ENCODE results near the gene C11orf54.
A peak's percentile ranks its signal among the peaks of the same experiment; 100 is the strongest.
"Not testable (repeated sequence)": the region's sequence is repeated elsewhere in the genome, so short reads cannot be mapped to it uniquely, and the experiment has no call there.

C11orf54 gene

DNA sequence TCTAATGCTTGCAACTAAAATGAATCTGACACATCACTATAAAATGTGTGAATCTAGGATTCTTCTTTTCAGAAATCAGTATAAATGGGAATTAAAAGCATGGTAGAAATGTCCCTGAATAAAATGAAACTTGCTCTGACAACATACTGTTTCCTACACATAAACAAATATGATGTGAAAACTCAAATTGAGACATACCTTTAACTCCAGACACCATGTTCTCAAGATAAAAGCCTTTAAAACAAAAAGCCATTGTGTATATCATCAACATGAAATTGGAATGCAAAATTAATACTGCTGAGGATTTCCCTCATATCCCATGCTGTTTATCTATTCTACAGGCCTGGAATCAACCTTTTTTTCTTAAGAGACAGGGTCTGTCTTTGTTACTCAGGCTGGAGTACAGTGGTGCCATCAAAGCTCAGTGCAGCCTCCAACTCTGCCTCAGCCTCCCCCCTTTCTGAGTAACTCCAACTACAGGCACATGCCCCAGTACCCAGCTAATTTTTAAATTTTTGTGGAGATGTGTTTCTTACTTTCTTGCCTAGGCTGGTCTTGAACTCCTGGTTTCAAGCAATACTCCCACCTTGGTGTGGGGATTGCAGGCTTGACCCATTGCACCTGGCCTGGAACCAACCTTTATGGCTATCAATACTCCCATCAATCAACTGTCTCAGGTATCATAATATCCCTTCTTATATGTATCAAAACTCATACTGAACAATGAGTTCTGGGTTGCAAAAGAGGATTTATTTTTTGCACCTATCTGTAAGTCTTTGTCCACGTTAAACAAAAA, 6.8 kb upstream of the C11orf54 start:
- no peak for DNase-seq (ENCODE audit: low read depth in 2 of 2)

DNA sequence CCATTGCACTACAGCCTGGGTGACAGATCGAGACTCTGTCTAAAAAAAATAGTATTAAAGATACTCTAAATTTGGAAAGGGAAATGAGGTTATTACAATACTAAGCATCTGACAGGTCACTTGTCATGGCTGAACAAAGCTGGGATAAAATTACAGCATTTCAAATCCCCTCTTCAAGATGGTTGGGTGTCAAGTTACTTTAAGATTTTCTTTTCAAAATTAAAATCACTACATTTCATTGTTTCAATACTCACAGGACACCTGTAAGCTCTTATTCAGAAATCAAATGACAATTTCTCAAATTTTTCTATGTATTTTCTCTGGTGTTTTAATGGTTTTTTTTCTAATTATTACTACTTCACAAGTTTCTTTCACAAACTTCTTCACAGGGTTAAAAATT, 5.8 kb upstream of the C11orf54 start:
- no peak for DNase-seq (ENCODE audit: low read depth in 2 of 2)

DNA sequence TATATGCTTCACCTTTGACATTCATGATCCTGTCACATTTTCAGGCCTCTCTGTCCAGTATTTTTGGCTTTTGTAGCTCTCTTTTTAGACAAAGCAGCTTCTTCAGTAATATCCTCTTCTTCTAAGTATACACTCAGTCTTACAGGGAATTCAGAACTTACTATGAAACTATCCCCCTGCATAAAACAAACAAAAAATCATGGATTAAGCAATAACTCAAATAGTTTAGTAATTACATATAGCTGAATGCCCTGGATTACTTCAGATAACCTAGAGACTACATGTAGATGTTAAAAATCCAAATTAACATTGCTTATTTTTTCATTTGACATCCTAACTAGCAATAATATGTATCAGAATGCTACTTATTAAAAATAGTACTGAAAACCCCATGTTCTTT, 5.3 kb upstream of the C11orf54 start:
- DNase-seq (ENCODE audit: low read depth in 2 of 2) = no peak

DNA sequence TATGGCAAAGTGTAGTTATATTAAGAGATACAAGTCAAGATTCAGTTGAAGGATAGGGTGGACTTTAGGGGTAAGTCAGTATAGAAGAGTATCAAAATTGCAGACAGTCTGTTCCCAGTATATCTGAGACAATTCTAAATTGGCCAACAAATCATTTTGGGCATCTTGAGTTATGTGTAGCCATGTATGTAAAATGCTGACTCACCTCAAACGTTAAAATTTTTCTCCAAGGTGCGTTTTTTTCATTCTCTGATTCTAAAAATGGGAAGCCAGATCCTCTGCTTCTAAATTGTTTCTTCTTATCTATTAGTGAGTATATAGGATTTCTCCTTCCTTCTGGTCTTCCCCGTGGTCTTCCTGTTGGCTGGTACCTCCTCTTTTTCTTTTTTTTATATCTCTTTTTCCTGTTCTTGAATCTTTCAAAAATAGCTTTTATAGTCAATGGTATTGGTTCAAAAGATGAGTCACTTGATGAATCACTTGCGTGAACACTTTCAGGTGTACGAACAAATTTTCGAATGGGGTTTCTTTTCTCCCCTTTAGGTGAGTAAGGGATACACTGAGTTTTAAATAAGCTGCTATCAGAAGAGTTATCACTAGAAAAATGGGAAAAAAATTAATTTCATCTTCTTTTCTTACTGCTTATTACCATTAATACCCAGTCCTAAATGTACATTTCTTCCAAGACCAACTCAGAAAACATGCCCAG, 3.4 kb upstream of the C11orf54 start:
- no peak for DNase-seq (ENCODE audit: low read depth in 2 of 2)

DNA sequence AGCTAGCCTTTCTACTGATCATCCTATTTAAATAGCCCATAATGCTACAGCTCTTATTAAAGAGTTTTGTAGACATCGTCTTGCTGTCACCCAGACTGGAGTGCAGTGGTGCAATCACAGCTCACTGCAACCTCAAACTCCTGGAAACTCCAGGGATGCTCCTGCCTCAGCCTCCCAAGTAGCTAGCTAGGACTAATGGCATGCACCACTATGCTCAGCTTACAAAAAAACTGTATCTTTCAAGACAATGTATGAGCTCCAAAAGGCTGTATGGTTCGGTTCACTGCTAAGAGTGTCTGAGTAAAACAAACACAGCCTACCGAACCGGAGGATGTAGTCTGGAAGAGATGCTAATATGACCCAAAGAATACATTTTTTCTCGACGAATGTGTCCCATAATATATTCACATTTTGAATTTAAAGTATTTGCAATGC, 2.8 kb upstream of the C11orf54 start:
- no peak for DNase-seq (ENCODE audit: low read depth in 2 of 2)

DNA sequence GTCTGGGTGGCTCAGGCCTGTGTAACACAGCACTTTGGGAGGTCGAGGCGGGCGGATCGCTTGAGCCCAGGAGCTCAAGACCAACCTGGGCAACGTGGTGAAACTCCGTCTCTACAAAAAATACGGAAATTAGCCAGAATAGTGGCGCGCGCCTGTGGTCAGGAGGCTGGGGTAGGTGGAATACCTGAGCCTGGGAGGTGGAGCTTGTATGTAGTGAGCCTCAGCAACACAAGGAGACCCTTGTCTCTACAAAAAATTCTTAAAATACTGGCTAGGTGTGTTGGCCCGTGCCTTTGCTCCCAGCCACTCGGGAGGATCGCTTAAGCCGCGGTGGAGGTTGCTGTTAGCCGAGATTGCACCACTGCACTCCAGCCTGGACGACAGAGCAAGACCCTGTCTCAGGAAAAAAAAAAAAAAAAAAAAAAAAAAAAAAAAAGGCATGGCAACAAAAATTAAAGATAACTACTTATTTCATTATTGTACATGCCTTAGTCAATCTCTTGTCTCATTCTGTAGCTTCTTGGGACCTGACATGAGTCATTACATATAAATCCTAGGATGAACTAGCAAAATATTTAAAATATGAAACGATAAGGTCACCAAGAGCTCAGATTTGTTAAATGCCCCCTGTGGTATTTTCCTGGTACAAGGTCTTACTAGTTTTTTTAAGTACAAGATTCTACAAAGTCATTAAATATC, 1.3 kb upstream of the C11orf54 start:
- DNase-seq (ENCODE audit: low read depth in 2 of 2) = no peak

DNA sequence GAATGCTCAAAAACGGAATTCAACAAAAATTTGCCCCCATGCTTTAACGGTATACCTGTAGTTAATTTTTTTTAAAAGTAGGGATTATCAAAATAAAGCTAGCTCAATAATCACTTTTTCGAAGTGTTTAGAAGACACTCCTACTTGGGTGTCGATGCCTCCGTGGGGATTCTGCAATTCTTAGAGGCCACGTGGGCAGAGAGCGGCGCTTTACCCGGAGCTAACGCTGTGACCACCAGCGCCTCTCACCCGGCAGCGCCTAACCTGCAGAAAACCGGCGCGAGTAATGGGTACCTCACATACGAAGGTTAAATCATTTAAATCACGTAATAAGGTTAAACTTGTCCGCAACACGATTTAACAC, 760 bp upstream of the C11orf54 start:
- DNase-seq (ENCODE audit: low read depth in 2 of 2) = peak; percentile 21 to 34

DNA sequence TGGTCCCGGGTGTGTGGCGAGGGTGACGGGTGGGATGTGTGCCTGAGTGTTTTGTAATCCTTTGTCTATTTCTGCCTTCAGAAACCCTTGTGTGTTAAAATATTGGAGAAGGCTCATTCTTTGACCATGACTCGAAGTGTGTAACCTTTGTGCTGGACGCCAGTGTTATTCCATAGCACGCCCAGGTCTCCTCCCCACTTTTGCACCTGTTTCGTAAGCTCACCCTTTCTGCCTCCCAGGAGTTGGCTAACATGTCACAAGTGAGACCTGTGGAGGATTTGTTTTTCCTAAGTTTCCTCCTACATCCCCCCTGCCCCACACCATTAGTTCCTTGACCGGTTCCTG, 382 bp downstream of the C11orf54 start:
- no peak for DNase-seq (ENCODE audit: low read depth in 2 of 2)

DNA sequence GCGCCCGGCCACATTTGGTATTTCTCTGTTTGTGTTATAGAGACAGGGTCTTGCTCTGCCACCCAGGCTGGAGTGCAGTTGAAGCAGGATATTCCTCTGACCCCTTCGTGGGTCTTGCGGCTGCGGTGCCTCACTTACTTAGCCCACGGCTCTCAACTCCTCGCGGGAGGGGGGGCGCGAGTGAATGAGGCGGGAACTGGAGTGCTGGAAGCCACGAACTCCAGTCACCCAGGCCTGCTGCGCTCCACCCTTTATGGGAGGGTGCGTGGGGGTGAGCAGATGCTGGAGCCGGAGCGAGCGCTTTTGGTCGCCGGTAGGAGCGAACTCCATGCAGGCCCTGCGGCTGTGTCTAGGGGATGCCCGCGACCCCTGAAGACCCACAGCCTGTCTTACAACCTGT, 1.8 kb downstream of the C11orf54 start:
- DNase-seq (ENCODE audit: low read depth in 2 of 2) = no peak

DNA sequence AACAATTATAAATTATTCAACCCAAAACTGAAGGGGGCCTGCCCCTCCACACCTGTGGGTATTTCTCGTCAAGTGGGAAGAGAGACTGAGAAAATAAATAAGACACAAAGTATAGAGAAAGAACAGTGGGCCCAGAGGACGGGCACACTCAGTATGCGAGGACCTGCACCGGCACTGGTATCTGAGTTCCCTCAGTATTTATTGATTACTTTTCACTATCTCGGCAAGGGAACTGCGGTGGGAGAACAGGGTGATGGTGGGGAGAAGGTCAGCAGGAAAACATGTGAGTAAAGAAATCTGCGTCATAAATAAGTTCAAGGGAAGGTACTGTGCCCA, 3.2 kb downstream of the C11orf54 start:
- no peak for DNase-seq (ENCODE audit: low read depth in 2 of 2)

DNA sequence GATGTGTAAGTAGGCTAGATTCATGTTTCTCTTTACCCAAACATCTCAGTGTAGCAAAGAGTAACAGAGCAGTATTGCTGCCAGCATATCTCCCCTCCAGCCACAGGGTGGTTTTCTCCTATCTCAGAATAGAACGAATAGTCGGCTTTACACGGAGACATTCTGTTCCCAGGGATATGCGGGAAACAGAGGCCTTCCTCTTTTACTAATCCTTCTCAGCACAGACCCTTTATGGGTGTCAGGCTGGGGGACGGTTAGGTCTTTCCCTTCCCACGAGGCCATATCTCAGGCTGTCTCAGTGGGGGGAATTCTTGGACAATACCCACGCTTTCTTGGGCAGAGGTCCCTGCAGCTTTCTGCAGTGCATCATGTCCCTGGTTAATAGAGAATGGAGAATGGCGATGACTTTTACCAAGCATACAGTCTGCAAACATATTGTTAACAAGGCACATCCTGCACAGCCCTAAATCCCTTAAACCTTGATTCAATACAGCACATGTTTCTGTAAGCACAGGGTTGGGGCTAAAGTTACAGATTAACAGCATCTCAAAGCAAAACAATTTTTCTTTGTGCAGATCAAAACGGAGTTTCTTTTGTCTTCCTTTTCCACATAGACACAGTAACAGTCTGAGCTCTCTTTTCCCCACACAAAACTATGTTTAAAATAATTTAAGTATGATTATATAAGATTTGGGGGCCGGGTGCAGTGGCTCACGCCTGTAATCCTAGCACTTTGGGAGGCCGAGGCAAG, 3.7 kb downstream of the C11orf54 start:
- DNase-seq (ENCODE audit: low read depth in 2 of 2) = not testable (repeated sequence)

DNA sequence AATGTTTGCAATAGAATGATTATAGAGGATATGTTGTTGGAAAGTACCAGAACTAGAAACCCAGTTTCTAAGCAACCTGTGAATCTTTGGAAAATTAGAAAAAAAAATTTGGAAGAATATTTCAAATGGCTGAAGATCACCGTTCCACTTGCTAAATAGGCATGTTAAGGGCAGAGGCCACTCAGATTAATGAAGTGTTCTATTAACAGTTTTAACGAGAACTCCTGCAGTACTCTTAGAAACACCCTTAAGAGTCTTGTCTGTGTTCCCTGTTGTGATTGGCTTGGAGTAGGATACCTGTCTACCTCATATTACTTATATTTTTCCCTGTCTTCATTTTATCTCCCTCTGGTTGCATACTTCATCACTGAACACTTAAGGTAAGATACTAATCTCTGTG, 4.6 kb downstream of the C11orf54 start:
- DNase-seq (ENCODE audit: low read depth in 2 of 2) = no peak

DNA sequence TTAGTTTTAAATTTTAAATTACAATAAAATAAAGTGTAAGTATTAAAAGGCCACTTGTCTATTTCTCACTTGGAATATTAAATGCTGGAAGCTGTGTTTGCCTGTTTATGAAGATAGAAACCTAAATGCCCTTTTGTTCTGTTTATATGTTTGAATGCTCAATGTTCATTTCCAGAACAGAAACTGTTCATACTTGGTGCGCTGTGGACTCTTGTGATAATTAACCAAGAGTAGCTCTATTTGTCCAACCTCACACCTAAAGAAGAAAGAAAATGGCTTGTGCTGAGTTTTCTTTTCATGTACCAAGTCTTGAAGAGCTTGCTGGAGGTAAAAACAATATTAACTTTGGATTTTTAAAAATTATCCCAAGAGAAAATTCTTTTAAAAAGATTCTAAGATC, 5.7 kb downstream of the C11orf54 start:
- DNase-seq (ENCODE audit: low read depth in 2 of 2) = no peak

DNA sequence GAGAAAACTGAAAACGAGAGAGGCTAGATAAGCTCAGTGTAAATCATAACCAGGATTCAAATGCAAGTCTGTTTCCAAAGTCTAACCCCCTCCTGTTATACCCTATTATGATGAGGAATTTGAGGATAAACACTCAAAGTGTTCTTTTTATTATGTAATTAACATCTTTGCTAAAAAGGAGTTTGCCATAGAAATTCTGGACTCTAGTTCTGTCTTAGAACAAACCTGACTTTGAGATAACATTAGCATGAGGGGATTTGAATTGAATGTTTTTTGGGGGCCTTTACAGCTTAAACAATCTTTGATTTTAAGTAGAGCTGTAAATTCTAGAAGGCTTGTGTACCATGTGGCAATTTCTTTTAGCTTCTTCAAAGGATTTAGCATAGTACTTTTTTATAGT, 9.5 kb downstream of the C11orf54 start:
- no peak for DNase-seq (ENCODE audit: low read depth in 2 of 2)

DNA sequence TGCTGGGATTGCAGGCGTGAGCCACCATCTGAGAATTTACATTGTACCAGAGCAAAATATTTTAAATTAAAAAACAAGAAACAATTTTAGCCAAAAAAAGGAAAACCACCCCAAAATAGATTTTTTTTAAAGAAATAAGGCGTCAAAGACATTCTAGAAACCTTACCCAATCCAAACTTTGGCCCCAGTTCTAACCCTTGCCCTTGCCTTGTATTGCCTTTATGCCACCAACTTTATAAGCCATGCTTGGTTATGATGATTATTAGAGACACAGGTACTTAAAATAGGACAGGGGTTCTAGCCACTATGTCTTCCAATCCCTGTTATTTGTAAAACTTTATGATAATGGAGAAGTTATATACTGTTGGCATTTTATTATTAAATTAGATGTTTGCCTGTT, 11.8 kb downstream of the C11orf54 start:
- DNase-seq (ENCODE audit: low read depth in 2 of 2) = no peak

DNA sequence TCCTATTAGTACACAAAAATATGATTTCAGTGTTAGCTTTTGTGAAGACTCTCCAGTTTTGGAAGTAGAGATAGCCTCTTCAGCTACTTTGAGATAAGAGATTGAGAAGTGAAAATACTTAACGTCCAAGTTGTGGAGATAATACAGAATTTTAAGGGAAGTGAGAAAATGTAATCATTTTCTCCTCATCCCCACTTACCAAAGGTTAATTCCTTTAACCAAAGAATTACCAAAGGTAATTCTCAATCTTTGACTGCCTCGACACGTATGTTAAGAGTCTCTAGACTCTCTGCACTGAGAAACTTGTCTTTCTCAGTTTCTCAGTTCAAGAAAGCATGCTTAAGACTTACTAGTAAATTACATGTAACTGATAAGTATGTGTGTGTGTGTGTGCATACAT, 15.3 kb downstream of the C11orf54 start:
- no peak for DNase-seq (ENCODE audit: low read depth in 2 of 2)

DNA sequence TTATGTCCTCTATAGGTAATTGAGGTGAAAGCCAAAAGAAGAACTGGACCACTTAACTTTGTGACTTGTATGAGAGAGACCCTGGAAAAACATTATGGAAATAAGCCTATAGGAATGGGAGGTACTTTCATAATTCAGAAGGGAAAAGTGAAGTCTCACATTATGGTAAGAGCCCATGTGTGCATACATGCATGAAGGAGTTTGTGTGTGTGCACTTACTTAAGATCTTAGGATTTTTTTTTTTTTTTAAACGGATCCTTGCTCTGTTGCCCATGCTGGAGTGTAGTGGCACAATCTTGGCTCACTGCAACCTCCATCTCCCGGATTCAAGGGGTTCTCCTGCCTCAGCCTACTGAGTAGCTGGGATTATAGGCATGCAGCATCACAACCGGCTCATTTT, 15.8 kb downstream of the C11orf54 start:
- DNase-seq (ENCODE audit: low read depth in 2 of 2) = no peak

DNA sequence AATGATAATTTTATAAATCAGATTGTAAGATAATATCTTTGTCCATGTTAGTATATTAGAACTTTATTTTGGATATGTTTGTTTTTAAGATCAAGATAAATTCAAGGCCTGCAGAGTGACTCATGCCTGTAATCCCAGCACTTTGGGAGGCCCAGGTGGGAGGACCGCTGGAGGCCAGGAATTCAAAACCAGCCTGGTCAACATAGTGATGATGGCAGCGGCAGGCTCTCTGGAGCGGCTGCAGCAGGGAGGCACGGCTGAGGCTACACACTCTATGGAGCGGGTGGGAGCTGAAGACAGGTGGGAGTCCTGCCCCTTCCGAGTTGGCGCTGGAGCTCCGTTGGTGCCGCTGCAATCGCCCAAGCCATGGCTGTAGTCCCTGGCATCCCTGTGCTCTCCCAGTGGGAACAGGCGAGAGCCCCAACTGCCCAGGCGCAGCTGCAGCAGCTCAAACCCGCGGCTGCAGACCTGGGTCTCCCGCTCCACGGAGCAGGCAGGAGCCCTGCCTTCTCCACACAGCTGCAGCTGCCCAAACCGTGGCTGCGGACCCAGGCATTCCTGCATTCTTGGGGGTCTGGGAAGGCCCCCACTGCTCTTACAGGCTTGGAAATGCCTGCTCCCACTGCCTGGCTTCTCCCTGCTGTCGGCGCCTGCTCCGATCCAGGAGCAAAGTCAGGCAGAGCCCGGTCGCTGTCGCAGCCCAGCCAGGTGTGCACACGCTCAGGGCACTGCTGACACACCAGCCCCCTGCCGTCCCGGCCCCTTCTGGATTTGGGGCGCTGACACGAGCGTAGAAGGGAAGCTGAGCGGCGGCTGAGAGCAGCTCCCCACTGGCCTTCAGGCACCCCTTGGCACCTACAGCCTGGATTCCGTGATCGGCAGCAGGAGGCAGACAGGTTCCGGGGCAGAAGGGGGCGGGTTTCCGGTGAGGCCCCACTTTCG, 16.7 kb downstream of the C11orf54 start:
- no peak for DNase-seq (ENCODE audit: low read depth in 2 of 2)

DNA sequence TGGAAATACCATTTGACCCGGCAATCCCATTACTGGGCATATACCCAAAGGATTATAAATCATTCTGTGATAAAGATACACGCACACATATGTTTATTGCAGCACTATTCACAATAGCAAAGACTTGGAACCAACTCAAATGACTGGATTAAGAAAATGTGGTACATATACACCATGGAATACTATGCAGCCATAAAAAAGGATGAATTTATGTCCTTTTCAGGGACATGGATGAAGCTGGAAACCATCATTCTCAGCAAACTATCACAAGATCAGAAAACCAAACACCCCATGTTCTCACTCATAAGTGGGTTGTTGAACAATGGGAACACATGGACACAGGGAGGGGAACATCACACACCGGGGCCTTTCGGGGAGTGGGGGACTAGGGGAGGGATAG, 17.7 kb downstream of the C11orf54 start:
- not testable (repeated sequence) for DNase-seq (ENCODE audit: low read depth in 2 of 2)

DNA sequence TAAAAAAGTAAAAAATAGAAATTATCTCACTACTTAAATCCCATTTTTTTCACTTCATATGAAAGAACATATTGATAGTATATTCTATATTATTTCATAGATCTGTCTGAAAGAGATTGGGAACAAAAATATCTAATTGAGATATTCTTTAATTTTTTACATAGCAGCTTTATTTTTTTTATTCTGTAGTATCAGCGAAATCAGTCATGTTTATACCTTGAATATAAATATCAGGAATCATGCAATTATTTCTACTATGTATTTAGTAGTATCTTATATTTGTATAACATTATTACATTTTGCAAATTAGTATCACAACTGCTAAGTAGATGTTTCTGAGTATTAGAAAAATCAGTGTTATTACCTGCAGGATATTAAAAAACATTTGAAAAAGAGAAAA, 20.4 kb downstream of the C11orf54 start:
- no peak for DNase-seq (ENCODE audit: low read depth in 2 of 2)

DNA sequence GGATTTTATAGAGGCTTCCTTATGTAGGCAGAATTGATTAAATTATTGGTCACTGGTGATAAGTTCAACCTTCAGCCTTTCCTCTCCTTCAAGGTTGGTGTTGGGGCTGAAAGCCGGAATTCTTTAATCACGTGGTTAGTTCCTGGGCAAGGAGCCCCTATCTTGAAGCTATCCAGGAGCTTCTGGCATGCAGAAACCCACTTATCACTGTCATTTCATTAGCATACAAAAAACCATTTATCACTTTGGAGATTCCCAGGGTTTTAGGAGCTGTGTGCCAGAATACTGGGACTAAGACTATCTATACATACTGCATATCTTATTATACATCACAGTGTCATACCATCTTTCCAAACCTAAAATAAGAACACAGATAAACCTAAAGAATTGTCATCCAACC, 24.1 kb downstream of the C11orf54 start:
- no peak for DNase-seq (ENCODE audit: low read depth in 2 of 2)
